Trophoblast cell (in vitro differentiated cells and primary cell): ENCODE measurements around the gene EPN2.
"Not testable (repeated sequence)": the region's sequence is repeated elsewhere in the genome, so short reads cannot be mapped to it uniquely, and the experiment has no call there.

Experiments
- DNase-seq, 2 donors: peaks; one replicate each; pipeline ENCODE4 v3.0.0-alpha.2; 2016
- H2AFZ ChIP-seq: 2 replicates; pipeline ENCODE4 v1.6.1; 2013; ENCODE audit warnings: low read length, moderate library complexity, mild to moderate bottlenecking; ENCODE audit not compliant: insufficient read depth, poor library complexity
- H2AK5ac ChIP-seq: 2 replicates; pipeline ENCODE4 v1.6.1; 2013; ENCODE audit warnings: mild to moderate bottlenecking, low read length
- H2BK120ac ChIP-seq: 2 replicates; pipeline ENCODE4 v1.6.1; 2013; ENCODE audit warnings: low read length, mild to moderate bottlenecking, moderate library complexity; ENCODE audit not compliant: insufficient read depth, poor library complexity
- H2BK12ac ChIP-seq: 2 replicates; pipeline ENCODE4 v1.6.1; 2013; ENCODE audit warnings: mild to moderate bottlenecking, low read length, moderate library complexity
- H2BK5ac ChIP-seq: 2 replicates; pipeline ENCODE4 v1.6.1; 2013; ENCODE audit warnings: low read length, low read depth, moderate library complexity, mild to moderate bottlenecking; ENCODE audit not compliant: poor library complexity
- H3K14ac ChIP-seq: 2 replicates; pipeline ENCODE4 v1.6.1; 2013; ENCODE audit warnings: mild to moderate bottlenecking, low read length
- H3K18ac ChIP-seq: 2 replicates; pipeline ENCODE4 v1.6.1; 2013; ENCODE audit warnings: mild to moderate bottlenecking, low read length
- H3K23ac ChIP-seq: 2 replicates; pipeline ENCODE4 v1.6.1; 2013; ENCODE audit warnings: low read length
- H3K27ac ChIP-seq: 2 replicates; pipeline ENCODE4 v1.5.1; 2013; ENCODE audit warnings: low read depth, mild to moderate bottlenecking, inconsistent platforms, low read length, moderate library complexity
- H3K27me3 ChIP-seq: 2 replicates; pipeline ENCODE4 v1.6.1; 2013; ENCODE audit warnings: inconsistent platforms, mild to moderate bottlenecking, low read length, moderate library complexity; ENCODE audit not compliant: insufficient read depth
- H3K36me3 ChIP-seq, 2 experiments: 1 replicate in 1 of 2; 2 replicates in 1 of 2; pipeline ENCODE4 v1.6.1; 2013; ENCODE audit warnings: low read length in 2 of 2, mild to moderate bottlenecking in 2 of 2, moderate library complexity in 1 of 2; ENCODE audit not compliant: insufficient read depth in 2 of 2, control insufficient read depth in 1 of 2
- H3K4ac ChIP-seq: 2 replicates; pipeline ENCODE4 v1.6.1; 2013; ENCODE audit warnings: low read depth, mild to moderate bottlenecking, low read length, moderate library complexity
- H3K4me1 ChIP-seq, 2 experiments: 1 replicate in 1 of 2; 2 replicates in 1 of 2; pipeline ENCODE4 v1.6.1; 2013; ENCODE audit warnings: low read length in 2 of 2, mild to moderate bottlenecking in 2 of 2, moderate library complexity in 1 of 2; ENCODE audit not compliant: insufficient read depth in 2 of 2, control insufficient read depth in 1 of 2
- H3K4me2 ChIP-seq: 2 replicates; pipeline ENCODE4 v1.6.1; 2013; ENCODE audit warnings: inconsistent platforms, mild to moderate bottlenecking, low read length, moderate library complexity
- H3K4me3 ChIP-seq: 2 replicates; pipeline ENCODE4 v1.5.1; 2013; ENCODE audit warnings: mild to moderate bottlenecking, low read depth, low read length, inconsistent platforms
- H3K79me1 ChIP-seq: one replicate; pipeline ENCODE4 v1.6.1; 2013; ENCODE audit warnings: low read length
- H3K79me2 ChIP-seq: 2 replicates; pipeline ENCODE4 v1.6.1; 2013; ENCODE audit warnings: low read length, mild to moderate bottlenecking; ENCODE audit not compliant: control insufficient read depth, insufficient read depth, poor library complexity
- H3K9ac ChIP-seq: 2 replicates; pipeline ENCODE4 v1.6.1; 2013; ENCODE audit warnings: mild to moderate bottlenecking, low read length
- H3K9me3 ChIP-seq: 2 replicates; pipeline ENCODE4 v1.6.1; 2013; ENCODE audit warnings: low read depth, mild to moderate bottlenecking, control low read depth, inconsistent platforms, low read length; ENCODE audit not compliant: insufficient read depth
- H4K12ac ChIP-seq: 2 replicates; pipeline ENCODE4 v1.6.1; 2013; ENCODE audit warnings: low read depth, mild to moderate bottlenecking, low read length, moderate library complexity
- H4K8ac ChIP-seq: 2 replicates; pipeline ENCODE4 v1.6.1; 2013; ENCODE audit warnings: low read depth, mild to moderate bottlenecking, low read length, moderate library complexity
- H4K91ac ChIP-seq: one replicate; pipeline ENCODE4 v1.6.1; 2013; ENCODE audit warnings: low read depth, mild to moderate bottlenecking, low read length, moderate library complexity
- WGBS: extraction: QIAGEN DNeasy Blood & Tissue Kit; methylation state at CpG from one replicate; pipeline ENCODE4 v1.1.7; 2013; ENCODE audit warnings: missing lambda C conversion rate; ENCODE audit not compliant: insufficient read length, insufficient coverage; ENCODE audit errors: extremely low coverage; 5-methylcytosine and 5-hydroxymethylcytosine counted together

EPN2 gene

GRCh38 chr17:19216148-19216926, 20.8 kb upstream of the EPN2 start:
- not testable (repeated sequence) for DNase-seq, H3K9me3 ChIP-seq
- no CpG with 5 or more reads among the region's 13 CpGs for WGBS

GRCh38 chr17:19218914-19219313, 18.3 kb upstream of the EPN2 start:
- H3K36me3 ChIP-seq, H3K4me3 ChIP-seq, H2BK120ac ChIP-seq, H2BK5ac ChIP-seq, H3K18ac ChIP-seq, H2AFZ ChIP-seq, H3K79me1 ChIP-seq, H3K4ac ChIP-seq, H2BK12ac ChIP-seq, H3K4me1 ChIP-seq, H3K9me3 ChIP-seq, H3K27ac ChIP-seq, H3K27me3 ChIP-seq, H4K8ac ChIP-seq, H2AK5ac ChIP-seq, H4K12ac ChIP-seq, DNase-seq, H3K9ac ChIP-seq, H3K23ac ChIP-seq, H3K79me2 ChIP-seq, H4K91ac ChIP-seq, H3K4me2 ChIP-seq, H3K14ac ChIP-seq: not testable (repeated sequence)
- no CpG with 5 or more reads among the region's 2 CpGs for WGBS

More at GRCh38 chr17:19216148-19216926, 20.8 kb upstream of the EPN2 start:
- not testable (repeated sequence) for H3K27me3 ChIP-seq, H4K8ac ChIP-seq, H3K23ac ChIP-seq, H2BK120ac ChIP-seq, H3K4me3 ChIP-seq, H4K12ac ChIP-seq, H3K4me1 ChIP-seq, H2BK12ac ChIP-seq, H3K9ac ChIP-seq, H3K18ac ChIP-seq, H3K27ac ChIP-seq, H2AK5ac ChIP-seq, H3K14ac ChIP-seq, H3K79me2 ChIP-seq, H2BK5ac ChIP-seq, H3K79me1 ChIP-seq, H3K4me2 ChIP-seq, H3K36me3 ChIP-seq, H4K91ac ChIP-seq, H2AFZ ChIP-seq, H3K4ac ChIP-seq

GRCh38 chr17:19219384-19219783, 17.8 kb upstream of the EPN2 start:
- not testable (repeated sequence) for H3K4me1 ChIP-seq, H3K79me1 ChIP-seq, H2BK5ac ChIP-seq, H2AK5ac ChIP-seq, H2BK120ac ChIP-seq, H3K4ac ChIP-seq, H4K12ac ChIP-seq, DNase-seq, H3K27me3 ChIP-seq, H3K36me3 ChIP-seq, H3K14ac ChIP-seq, H4K8ac ChIP-seq, H2AFZ ChIP-seq, H3K4me2 ChIP-seq, H3K4me3 ChIP-seq, H3K18ac ChIP-seq, H2BK12ac ChIP-seq, H4K91ac ChIP-seq, H3K9ac ChIP-seq, H3K23ac ChIP-seq, H3K79me2 ChIP-seq, H3K27ac ChIP-seq, H3K9me3 ChIP-seq
- WGBS, result no CpG with 5 or more reads among the region's 11 CpGs

- H3K79me2 ChIP-seq, H3K18ac ChIP-seq, H3K27me3 ChIP-seq, H2BK5ac ChIP-seq, H3K79me1 ChIP-seq, H4K91ac ChIP-seq, H3K14ac ChIP-seq, H3K4me1 ChIP-seq, H3K27ac ChIP-seq, H3K9ac ChIP-seq, H2BK120ac ChIP-seq, H3K23ac ChIP-seq, H3K4me2 ChIP-seq, H2AK5ac ChIP-seq, H4K8ac ChIP-seq, H3K4me3 ChIP-seq, DNase-seq, H2BK12ac ChIP-seq, H2AFZ ChIP-seq, H4K12ac ChIP-seq, H3K9me3 ChIP-seq, H3K36me3 ChIP-seq, H3K4ac ChIP-seq: not testable (repeated sequence)
- no CpG with 5 or more reads among the region's 8 CpGs for WGBS
Measured at GRCh38 chr17:19220195-19220594, 17.0 kb upstream of the EPN2 start.
